ENCODE results near the gene PPP6R2.
A peak's percentile ranks its signal among the peaks of the same experiment; 100 is the strongest.

Gene PPP6R2, protein sequence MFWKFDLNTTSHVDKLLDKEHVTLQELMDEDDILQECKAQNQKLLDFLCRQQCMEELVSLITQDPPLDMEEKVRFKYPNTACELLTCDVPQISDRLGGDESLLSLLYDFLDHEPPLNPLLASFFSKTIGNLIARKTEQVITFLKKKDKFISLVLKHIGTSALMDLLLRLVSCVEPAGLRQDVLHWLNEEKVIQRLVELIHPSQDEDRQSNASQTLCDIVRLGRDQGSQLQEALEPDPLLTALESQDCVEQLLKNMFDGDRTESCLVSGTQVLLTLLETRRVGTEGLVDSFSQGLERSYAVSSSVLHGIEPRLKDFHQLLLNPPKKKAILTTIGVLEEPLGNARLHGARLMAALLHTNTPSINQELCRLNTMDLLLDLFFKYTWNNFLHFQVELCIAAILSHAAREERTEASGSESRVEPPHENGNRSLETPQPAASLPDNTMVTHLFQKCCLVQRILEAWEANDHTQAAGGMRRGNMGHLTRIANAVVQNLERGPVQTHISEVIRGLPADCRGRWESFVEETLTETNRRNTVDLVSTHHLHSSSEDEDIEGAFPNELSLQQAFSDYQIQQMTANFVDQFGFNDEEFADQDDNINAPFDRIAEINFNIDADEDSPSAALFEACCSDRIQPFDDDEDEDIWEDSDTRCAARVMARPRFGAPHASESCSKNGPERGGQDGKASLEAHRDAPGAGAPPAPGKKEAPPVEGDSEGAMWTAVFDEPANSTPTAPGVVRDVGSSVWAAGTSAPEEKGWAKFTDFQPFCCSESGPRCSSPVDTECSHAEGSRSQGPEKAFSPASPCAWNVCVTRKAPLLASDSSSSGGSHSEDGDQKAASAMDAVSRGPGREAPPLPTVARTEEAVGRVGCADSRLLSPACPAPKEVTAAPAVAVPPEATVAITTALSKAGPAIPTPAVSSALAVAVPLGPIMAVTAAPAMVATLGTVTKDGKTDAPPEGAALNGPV

DNA sequence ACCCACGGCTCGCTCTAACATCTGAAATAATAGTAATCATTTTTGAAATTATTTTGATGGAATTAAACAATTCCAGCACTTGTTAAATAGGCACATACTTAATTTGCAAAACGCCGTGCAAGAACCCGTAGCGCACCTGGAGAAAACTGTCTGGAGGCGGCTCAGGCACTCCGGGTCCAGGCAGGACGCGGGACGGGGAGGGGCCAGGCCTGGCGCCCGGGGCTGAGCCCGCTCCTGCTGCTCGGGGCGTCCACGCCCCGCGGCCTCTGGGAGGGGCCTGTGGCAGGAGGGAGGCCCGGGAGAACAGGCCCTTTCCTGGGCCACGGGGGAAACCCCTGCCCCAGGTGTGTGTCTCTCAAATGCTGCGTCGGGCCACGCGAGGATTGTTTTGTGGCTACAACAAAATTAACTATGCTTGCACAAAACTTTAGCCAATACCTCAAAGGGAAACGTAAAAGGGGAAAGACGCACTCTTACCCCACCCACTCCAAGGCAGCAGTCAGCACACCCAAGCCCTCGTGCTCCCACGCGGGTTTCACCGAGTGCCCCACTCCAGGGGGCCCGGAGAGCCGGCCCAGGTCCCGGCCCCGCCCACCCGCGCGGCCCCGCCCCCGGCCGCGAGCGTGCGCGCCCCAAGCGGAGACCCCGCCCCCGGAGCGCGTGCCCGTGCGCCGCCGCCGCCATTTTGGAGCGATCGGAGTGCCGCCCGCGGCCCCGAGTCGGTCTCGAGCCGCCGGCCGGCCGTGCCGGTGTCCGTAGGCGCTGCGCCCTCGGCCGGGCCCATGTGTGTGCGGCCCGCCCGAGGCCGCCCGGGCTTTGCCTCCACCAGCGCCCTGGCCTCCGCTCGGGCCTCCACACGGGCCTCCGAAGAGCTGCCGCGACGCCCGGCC lies at the start of gene PPP6R2:
TSS of gene PPP6R2 (plus strand) at position 677 of the 890 bp plus-strand sequence. CDS start 50,582 bp downstream, outside the sequence.
- CTCF ChIA-PET: interaction anchor here (0.6 to 2.7 kb wide), 13 partner anchors 11 to 278 kb away, joined by 3 to 30 read pairs (median 5); partner anchors contain the start of genes DENND6B and HDAC10
- H3K9me3 Mint-ChIP-seq: no peaks in the 10 kb centered on the region
- H3K27ac Mint-ChIP-seq: peak within 1 kb of the TSS; percentile 94
- peak; percentile 87 for DNase-seq
- H3K27me3 Mint-ChIP-seq: no peaks in the 10 kb centered on the region
- peak within 1 kb of the TSS; percentile 76 for H3K4me3 Mint-ChIP-seq
- H3K4me1 Mint-ChIP-seq: peaks cover 14% of the 10 kb centered on the region
- no peaks in the 10 kb centered on the region for H3K36me3 Mint-ChIP-seq

DNA sequence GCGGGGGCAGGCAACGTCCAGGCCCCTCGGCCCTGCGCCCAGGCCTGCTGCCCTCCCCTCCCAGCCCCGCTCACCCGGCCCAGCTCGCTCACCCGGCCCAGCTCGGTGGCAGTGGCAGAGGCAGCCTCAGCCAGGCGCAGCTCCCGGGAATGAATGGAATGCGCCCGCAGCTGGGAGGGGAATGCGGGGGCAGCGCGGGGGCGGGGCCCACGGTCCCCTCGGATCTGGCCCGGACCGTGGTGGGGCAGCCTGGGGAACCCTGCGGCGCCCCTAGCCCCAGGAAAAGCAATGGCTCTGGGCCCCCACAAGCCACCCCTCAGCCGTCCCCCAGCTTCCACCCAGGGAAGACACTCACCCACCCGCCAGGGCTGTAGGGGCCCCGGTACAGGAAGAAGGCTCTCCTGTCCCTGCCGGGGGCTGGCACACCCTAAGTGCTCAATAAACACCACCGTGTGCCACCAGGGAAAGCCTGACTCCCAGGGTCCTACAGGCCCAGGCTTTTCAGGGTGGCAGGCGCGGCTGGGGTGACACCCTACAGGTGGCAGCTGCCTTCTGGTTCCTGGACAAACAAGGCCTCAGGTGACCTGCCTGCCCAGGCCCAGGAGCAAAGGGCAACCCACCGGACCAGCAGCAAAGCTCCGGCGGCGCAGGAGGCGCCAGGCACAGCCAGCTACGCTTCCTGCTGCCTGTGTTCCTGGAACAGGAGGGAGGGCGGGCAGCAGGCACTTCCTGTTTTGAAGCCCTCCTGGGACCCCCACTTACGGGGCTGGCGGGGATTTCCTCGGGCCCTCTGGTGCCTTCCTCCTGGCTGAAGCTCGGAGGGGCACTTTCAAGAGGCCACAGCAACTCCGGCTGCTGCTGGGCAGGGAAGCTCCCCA lies 49.4 kb upstream of the PPP6R2 start:
- CTCF ChIA-PET: interaction anchor here (1.2 to 2.1 kb wide), 2 partner anchors 17 to 34 kb away, joined by 3 to 7 read pairs; no protein-coding TSS in a partner anchor
- peak; percentile 28 for DNase-seq
- Mint-ChIP-seq H3K9me3 (no peaks in the 10 kb centered on the region), H3K4me1 (peaks cover 22% of the 10 kb centered on the region), H3K27ac (no peak overlapping the region), H3K27me3 (peaks cover 67% of the 10 kb centered on the region), H3K36me3 (peaks cover 4% of the 10 kb centered on the region), H3K4me3 (peak overlapping the region; percentile 54)

DNA sequence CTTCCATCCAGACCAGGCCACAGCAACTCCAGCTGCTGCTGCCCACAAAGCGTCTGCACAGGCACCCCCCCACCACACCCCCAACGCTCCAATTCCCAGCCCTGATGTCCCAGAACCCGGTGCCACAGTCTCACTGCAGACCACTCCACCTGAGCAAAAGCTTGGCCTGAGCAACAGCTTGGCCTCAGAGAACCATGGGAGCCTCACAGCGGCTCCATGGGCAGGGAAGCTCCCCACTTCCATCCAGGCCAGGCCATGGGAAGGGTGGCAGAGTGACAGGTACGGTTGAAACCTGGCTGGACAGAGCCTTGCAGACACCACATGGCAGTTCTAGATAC lies 48.8 kb upstream of the PPP6R2 start:
- Mint-ChIP-seq H3K9me3 (no peaks in the 10 kb centered on the region), H3K27ac (no peak overlapping the region), H3K36me3 (peaks cover 4% of the 10 kb centered on the region), H3K4me1 (peaks cover 22% of the 10 kb centered on the region), H3K4me3 (no peak overlapping the region), H3K27me3 (peaks cover 73% of the 10 kb centered on the region)
- no peak for DNase-seq
- CTCF ChIA-PET: interaction anchor here (1.2 to 2.1 kb wide), 2 partner anchors 18 to 34 kb away, joined by 3 to 7 read pairs; no protein-coding TSS in a partner anchor

DNA sequence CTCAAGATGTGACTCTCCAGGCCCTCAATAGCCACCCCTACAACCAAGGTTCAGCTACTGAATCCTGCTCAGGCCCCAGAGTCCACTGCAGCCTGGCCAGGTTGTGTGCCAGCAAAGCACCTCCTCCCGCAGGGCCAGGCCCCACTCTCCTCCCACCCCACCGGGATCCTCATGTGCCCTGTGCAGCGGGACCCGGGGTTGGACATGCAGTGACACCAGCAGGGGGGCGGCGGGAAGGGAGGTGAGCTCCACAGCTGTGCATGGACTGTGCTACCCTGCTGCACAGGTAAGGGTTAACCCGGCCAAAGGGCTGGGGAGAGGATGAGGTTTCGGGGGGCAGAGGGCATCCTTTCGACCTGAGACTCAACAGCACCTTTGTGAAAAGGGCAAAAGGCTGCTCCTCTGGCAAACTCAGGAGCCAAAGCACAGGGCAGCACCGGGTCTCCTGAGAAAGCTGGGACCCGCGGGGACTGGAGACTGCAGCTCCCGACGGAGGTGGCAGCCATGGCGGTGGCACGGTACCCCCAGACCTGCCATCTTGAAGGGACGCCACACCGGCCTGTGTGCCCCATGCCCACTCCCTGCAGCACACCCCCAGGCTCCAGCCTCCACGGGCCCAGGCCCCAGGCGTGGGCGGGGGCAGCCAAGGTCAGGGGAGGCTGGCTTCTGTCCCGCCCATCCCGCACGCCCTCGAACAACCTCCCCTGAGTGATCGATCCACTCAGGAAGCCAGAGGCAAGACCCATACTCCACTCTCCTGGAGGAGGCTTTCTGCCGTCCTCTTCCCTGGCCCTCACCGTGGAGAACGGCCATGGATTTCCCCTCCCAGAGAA lies 46.3 kb upstream of the PPP6R2 start:
- Mint-ChIP-seq H3K4me1 (peaks cover 20% of the 10 kb centered on the region), H3K4me3 (no peak overlapping the region), H3K27me3 (peaks cover 73% of the 10 kb centered on the region), H3K36me3 (peaks cover 4% of the 10 kb centered on the region), H3K9me3 (no peaks in the 10 kb centered on the region), H3K27ac (no peak overlapping the region)
- CTCF ChIA-PET: no interaction called here
- DNase-seq: no peak

DNA sequence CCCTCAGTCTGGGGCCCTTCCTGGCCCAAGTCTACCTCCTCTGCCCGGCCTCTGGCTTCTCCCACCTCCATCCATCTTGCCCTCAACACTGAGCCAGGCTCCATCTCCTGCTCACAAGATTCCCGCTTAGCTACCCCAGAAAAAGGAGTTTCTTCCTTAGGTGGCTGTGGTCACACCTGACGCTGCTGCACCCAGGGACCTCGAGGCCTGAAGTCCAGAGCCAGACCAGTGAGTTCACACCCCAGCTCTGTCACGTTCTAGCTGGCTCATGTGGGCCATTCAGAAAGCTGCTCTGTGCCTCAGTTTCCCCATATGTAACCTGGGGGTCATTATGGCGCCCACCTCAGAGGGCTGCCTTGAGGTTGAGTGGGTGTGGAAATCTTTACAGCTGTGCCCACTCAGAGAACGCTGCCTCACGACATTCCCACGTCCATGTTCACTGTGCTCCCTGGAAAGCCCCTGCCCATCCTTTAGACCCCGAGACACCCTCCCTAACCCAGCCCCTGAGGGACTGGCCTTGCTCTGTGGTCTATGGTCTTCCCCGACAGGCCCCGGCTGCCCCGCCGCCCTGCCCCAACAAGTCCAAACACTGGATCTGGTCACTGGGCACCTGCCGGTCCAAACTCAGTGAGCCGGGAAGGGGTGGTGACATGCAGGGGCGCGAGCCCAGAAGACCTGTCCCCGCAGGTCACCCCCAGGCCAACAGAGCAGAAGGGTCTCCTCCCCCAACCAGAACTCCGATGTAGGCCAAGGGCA lies 45.4 kb upstream of the PPP6R2 start:
- Mint-ChIP-seq H3K27me3 (peaks cover 73% of the 10 kb centered on the region), H3K9me3 (no peaks in the 10 kb centered on the region), H3K4me1 (peaks cover 11% of the 10 kb centered on the region), H3K36me3 (peaks cover 2% of the 10 kb centered on the region), H3K27ac (no peak overlapping the region), H3K4me3 (no peak overlapping the region)
- no peak for DNase-seq
- CTCF ChIA-PET: no interaction called here

DNA sequence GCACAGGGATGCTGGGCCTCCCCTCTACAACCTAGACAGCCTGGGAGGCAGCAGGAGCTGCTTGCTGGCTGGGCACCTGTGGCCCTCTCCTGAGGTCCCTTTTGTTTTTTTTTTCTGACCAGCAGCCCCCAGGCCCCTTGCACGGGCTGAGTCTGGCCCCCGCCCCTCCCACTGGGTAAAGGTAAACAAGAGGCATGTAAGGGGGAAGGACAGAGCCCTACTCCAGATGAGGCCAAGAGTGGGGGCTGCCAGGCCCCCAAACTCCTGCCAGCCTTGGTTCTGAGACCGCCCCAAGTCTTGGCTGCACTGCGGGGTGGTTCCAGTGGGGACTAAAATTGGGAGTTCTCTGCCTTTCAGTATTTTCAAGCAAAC lies 44.9 kb upstream of the PPP6R2 start:
- no peak for DNase-seq
- H3K27ac Mint-ChIP-seq: no peak overlapping the region
- H3K36me3 Mint-ChIP-seq: no peaks in the 10 kb centered on the region
- peaks cover 73% of the 10 kb centered on the region for H3K27me3 Mint-ChIP-seq
- H3K9me3 Mint-ChIP-seq: no peaks in the 10 kb centered on the region
- H3K4me1 Mint-ChIP-seq: peaks cover 8% of the 10 kb centered on the region
- CTCF ChIA-PET: no interaction called here
- no peak overlapping the region for H3K4me3 Mint-ChIP-seq

DNA sequence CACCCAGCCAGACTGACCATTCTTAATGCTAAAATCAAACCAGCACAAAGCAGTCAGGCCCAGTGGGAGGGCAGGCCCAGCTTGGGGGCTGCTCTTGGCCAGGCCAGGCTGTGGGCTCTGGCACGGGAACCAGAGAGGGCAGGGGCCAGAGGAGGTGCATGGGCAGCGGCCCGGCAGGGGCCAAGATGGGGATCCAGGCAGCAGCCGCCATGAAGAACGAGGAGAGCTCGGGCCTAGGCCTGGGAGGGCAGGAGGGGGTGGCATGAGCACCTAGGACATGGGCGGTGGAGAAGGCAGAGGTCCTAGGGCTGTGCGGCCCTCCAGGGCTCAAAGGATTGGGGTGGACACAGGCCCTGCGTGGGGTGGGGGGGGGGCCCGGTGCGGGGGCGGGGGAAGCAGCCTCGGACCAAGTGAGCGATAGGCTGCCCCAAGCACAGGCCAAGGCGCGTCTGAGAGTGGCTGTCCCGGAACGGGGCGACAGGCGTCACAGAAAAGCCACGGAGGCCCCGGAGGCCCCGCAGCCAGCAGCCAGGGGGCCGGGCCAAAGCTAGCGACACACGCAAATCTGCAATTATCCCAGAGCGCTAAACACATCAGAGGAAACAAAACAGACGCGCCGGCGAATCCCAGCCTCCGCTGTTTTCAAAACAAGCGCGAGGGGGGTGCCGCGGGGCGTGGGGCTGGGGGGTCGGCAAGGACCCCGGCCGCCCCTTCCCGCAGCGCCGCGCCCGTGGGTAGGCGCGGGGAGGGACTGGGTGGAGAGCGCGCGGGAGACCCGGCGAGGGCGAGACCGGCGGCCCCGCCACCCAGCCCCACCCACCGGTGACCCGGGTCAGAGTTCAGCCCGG lies 44.0 kb upstream of the PPP6R2 start:
- Mint-ChIP-seq H3K27me3 (peaks cover 75% of the 10 kb centered on the region), H3K27ac (no peak overlapping the region), H3K36me3 (no peaks in the 10 kb centered on the region), H3K9me3 (no peaks in the 10 kb centered on the region), H3K4me1 (peaks cover 5% of the 10 kb centered on the region), H3K4me3 (no peak overlapping the region)
- CTCF ChIA-PET: no interaction called here
- no peak for DNase-seq

DNA sequence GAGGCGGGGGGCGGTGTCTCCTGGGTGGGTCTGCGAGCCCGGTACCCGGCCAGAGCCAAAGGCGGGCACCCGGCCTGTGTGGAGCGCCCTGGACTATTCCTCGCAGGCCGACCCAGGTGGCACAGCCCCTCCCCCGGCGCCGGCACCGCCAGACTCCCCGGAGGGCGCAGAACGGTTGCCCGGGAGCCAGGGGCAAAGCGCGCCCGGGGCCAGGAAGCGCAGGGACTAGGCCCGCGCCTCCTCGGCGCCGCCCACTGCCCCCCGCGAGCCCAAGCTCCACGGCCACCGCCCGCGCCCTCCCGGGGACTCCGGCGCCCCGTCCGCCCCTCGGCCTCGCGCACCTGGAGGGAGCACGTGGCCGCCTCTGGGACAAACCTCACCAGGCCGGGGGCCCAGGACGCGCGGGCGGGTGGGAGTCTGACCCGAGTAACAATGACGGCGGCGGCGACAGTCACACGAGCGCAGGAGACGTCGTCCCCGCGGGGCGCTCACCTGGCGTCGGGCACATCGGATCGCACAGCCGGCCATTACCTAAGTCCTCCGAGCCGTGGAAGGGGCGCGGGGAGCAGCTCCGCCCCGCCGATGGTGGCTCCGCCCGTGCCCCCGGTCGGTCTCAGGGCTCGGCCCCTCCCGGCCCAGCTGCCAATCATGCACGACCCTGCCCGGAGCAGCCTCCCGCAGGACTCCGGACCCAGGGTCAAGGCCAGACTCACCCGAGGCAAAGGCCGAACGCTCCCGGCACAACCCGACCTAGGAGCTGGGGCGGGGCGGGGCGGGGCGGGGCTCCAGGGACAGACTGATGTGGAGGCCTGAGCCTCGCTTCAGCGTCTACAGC lies 43.1 kb upstream of the PPP6R2 start:
- CTCF ChIA-PET: no interaction called here
- H3K4me3 Mint-ChIP-seq: no peak overlapping the region
- no peaks in the 10 kb centered on the region for H3K9me3 Mint-ChIP-seq
- no peaks in the 10 kb centered on the region for H3K36me3 Mint-ChIP-seq
- H3K27ac Mint-ChIP-seq: no peak overlapping the region
- peaks cover 75% of the 10 kb centered on the region for H3K27me3 Mint-ChIP-seq
- DNase-seq: no peak
- peaks cover 8% of the 10 kb centered on the region for H3K4me1 Mint-ChIP-seq

DNA sequence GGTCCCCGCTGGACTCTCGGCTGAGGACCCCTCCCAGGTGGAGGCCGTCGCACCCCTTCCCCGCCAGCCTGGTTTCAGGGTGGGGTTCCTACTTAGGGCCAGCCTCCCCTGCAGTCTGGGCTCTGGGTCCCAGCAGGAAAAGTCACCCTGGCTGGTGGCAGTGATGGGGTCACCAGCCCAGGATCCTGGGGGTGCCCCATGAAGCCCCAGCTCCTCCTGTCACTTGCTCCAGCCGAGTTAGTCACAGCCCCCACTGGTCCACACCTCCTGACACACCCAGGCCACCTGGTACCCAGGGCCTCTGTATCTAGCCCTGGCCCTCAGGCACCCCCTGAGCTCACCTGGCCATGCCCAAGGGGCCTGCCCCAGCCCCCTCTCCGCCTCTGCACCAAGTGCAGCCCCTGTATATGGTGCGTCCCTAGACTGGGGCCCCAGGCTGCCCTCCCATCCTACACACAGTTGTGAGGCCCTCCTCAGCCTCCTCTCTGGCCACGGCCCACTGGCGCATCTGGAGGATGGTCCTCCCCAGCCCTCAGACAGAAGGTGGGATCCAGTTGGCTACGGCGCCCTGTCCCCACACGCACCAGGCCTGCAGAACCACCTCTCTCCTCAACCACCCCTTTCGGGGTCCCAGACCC lies 42.4 kb upstream of the PPP6R2 start:
- no peak overlapping the region for H3K27ac Mint-ChIP-seq
- H3K9me3 Mint-ChIP-seq: no peaks in the 10 kb centered on the region
- DNase-seq: no peak
- no peaks in the 10 kb centered on the region for H3K36me3 Mint-ChIP-seq
- no peak overlapping the region for H3K4me3 Mint-ChIP-seq
- peaks cover 82% of the 10 kb centered on the region for H3K27me3 Mint-ChIP-seq
- peaks cover 9% of the 10 kb centered on the region for H3K4me1 Mint-ChIP-seq
- CTCF ChIA-PET: no interaction called here

DNA sequence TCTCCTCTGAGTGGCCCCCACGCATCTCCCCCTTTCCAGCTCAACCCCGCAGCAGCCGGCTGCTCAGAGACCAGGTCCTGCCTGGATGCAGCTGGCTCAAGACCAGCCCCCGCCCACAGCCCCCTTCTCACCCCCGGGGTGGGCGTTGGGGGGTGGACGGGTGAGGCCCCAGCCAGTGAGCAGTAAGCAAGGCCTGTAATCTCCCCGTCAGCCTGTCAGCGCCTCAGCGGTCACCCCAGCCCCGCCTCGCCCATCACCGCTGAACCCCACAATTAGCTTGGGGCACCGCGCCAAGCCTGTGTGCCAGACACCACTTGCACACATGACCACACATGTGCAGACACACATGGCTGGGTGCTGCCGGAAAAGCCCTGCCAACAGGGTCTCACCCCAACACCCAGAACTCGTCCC lies 41.5 kb upstream of the PPP6R2 start:
- CTCF ChIA-PET: no interaction called here
- Mint-ChIP-seq H3K4me1 (peaks cover 15% of the 10 kb centered on the region), H3K36me3 (no peaks in the 10 kb centered on the region), H3K27me3 (peaks cover 85% of the 10 kb centered on the region), H3K9me3 (no peaks in the 10 kb centered on the region), H3K27ac (no peak overlapping the region), H3K4me3 (no peak overlapping the region)
- no peak for DNase-seq
